PC-3 (cell line): ENCODE measurements around the gene LUZP1.

ENCODE experiments used
- EZH2phosphoT487 ChIP-seq: fragments of 300-600 bp; sonication (generic); IDR thresholded peaks from 2 replicates; pipeline ENCODE4 v1.6.1; 2018; ENCODE audit warnings: mild to moderate bottlenecking, antibody characterized with exemption, low read length, borderline replicate concordance
- TF ChIP-seq, protein P1 (sequence below): fragments of 300-600 bp; sonication (generic); conservative IDR thresholded peaks from 2 replicates; pipeline ENCODE4 v1.5.1; 2017; ENCODE audit warnings: antibody characterized with exemption, low read depth, mild to moderate bottlenecking, low read length

DNA sequence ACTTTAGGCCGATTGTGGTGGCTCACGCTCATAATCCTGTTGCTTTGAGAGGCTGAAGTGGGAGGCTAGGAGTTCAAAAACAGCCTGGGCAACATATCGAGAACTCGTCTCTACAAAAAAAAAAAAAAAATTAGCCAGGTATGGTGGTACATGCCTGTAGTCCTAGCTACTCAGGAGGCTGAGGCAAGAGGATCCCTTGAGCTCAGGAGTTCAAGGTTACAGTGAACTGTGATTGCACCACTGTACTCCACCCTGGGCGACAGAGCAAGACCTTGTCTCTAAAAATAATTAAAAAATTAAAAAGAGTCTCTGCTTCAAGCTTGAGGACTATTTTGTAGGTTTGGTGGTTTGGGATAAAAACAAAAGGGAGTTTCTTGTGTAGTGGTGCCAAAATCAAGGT, 128.1 kb downstream of the LUZP1 start:
- TF ChIP-seq, protein P1, sequence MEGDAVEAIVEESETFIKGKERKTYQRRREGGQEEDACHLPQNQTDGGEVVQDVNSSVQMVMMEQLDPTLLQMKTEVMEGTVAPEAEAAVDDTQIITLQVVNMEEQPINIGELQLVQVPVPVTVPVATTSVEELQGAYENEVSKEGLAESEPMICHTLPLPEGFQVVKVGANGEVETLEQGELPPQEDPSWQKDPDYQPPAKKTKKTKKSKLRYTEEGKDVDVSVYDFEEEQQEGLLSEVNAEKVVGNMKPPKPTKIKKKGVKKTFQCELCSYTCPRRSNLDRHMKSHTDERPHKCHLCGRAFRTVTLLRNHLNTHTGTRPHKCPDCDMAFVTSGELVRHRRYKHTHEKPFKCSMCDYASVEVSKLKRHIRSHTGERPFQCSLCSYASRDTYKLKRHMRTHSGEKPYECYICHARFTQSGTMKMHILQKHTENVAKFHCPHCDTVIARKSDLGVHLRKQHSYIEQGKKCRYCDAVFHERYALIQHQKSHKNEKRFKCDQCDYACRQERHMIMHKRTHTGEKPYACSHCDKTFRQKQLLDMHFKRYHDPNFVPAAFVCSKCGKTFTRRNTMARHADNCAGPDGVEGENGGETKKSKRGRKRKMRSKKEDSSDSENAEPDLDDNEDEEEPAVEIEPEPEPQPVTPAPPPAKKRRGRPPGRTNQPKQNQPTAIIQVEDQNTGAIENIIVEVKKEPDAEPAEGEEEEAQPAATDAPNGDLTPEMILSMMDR, result no peak
- TF ChIP-seq EZH2phosphoT487, result no peak
